ENCODE data around the gene SNCB.
"Not testable (repeated sequence)": the region's sequence is repeated elsewhere in the genome, so short reads cannot be mapped to it uniquely, and the experiment has no call there.

Gene SNCB

DNA sequence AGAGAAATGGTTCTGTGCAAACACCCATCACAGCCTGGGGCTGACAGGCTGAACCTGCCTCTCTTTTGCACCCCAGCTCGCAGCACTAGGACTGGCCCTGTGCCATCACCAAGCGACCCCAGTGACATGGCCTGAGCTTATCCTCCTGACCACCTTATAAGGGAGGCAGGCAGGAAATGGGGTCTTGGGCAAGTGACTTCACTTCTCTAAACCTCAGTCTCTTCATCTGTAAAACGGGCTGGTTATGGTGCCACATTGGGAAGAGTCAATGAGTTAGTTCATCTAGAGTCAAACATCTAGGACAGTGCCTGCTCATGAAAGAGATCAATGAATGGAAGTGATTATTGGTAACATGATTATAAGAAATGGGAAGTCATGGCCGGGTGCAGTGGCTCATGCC is 6.2 kb downstream of the SNCB start:
- no peak for DNase-seq (ENCODE audit: low read depth)

DNA sequence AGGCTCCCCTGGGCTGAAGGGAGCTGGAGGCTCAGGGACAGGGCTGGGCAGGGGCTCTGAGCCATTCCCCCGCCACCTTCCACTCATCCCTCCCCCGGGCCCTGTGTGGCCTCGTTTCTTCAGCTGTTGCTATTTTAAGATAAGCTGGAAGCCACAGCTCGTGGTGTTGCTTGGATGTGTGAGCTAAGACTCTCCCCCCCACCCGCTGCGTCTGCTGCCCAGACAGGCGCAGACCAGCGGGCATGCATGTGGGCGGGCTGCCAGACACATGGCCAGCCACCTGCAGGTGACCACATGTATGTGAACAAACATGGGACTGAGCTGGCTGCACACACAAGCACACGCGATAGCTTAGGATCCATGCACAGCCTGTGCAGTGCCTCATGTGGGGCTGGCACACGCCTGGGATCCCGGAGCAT is 8.7 kb downstream of the SNCB start:
- no peak for DNase-seq (ENCODE audit: low read depth)

DNA sequence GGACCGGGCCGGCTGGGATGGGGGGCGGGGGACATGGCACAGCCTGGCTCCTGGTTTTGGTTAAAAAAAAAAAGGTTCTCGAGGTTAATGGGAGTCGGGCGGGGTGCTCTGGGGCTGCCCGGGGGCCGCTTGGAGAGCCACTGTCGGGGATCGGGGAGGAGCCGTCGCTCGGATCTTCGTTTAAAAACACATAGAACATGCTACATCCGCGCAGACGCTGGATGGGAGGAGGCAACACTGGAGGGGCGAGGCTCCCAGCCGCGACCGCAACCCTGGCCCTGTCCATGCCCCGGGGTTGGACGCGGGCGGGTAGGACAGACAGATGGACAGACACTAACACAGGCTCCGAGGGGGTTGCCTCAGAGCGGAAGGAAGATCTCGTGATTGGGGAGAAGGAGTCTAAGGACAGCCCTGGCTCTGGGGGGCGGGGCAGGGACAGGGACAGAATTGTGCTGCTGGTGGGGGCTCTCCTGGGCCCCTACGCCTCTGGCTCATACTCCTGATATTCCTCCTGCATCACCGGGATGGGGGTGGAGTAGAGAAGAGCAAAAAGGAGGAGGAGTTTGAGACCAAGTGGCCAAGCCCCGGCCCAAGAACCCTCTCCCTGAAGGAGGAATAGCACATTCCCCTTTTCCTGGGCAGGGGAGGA is 9.9 kb downstream of the SNCB start:
- DNase-seq (ENCODE audit: low read depth), result no peak

DNA sequence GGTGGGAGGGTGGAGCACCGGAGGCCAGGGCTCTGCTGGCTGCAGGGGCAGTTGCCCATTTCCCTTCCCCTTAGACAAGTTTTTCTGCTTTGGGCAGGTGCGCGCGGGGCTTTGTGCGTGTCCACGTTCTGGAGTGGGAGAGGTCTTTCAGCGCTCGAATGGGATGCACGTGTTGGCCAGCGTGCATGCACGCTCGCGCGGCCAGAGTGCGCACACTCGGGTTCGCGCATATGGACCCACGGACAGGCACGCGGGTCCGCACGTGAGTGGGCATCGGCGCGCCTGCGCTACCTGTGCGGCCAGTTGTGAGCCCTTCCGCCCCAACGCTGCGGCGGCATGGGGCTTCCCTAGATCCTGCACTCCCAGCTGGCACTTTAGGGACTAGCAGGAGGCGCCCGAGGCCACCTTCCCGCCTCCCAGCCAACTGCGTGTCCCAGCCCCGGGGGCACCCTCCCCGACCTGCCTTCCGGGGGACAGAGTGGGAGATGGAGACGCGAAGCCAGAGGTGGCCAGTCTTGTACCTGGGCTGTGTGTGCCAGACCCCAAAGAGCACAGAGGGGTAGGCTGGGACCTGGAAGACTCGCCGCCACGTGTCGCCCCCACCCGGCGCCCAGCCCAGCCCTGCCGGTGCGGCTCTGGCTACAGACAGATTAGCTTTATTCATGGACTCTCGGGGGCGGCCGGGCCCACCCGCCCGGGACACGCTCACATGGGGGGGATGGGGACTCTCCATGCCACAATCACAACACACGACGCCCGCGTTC is 10.6 kb downstream of the SNCB start:
- DNase-seq (ENCODE audit: low read depth), result no peak

DNA sequence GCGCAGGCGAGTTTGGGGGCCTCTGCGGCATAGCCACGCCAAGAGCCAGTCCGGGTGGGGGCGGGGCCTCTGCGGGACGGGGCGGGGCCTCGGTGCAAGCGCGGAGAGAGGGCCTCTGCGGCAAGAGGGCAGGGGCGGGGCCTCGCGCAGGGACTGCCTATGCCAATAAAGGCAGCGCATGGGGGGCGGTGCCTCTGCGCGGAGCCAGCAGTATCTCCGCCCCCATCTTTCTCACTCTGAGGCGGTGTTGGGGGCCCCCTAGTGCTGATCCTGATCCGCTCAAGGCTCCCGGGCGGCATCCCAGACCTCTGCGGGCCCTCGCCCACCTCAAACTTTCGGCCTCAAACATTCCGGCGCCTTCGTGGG is 11.1 kb downstream of the SNCB start:
- peak; percentile 41 for DNase-seq (ENCODE audit: low read depth)

DNA sequence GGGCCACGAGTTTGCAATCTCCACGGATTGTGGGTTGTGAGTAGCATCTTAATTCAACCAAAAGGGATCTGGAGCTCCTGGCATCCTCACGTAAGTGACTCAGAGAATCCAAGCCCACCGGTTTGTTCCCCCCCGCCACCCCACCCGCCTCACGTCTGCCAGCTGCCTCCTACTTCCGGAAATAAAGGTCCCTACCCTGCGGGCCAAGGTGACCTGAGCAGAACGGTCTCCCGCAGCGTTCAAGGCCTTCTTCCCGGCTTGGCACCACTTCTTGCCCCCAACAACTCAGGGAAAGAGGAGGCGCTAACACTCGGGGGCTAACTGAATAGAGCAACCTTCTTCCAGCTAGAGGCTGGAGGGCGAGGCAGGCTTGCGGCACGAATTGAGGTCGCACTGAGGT is 11.6 kb downstream of the SNCB start:
- DNase-seq (ENCODE audit: low read depth), result no peak

DNA sequence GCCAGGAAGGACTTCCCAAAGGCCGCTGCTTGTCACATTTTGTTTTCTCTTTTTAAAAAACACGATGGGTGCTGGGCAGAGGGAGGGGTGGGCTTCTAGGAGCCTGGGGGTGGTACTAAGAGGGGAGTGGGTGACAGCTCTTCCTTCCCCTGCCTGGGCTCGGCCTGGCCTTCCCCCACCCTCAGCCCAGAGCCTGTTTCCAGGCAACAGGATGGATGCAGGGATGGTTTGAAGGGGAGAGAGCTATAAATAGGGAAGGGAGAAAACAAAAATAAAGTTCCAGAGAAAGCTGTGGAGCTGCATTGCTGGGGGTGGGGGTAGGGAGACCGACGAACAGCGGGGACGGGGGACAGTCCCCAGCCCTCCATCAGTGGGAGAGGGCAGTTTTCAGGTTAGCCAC is 13.8 kb downstream of the SNCB start:
- DNase-seq (ENCODE audit: low read depth), result no peak

DNA sequence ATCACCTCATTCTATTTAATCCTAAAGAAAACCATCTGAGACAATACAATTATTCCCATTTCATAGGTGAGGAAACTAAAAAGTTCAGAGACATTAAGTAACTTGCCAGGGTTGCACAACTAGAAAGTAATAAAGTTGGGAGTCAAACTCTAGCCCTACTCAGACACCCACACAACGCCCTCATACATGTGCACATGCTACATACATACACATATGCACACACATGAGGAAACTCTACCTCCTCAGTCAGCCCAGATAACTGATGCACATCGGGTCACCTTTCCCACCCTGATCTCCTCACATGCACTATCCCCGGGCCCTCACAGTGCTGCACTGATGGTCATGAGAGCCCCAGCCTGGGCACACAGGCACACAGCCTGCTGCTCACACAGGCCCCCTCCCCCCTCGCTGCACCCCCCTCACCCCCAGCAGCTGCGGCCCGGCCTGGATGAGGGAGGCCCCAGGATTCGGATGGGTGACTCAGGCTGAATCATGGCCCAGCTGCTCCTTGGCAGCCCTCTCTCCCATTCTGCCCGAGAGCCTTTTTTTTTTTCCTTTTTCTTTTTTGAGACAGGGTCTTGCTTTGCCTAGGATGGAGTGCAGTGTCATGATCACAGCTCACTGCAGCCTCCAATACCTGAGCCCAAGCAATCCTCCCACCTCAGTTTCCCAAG is 15.4 kb downstream of the SNCB start:
- DNase-seq (ENCODE audit: low read depth), result no peak

DNA sequence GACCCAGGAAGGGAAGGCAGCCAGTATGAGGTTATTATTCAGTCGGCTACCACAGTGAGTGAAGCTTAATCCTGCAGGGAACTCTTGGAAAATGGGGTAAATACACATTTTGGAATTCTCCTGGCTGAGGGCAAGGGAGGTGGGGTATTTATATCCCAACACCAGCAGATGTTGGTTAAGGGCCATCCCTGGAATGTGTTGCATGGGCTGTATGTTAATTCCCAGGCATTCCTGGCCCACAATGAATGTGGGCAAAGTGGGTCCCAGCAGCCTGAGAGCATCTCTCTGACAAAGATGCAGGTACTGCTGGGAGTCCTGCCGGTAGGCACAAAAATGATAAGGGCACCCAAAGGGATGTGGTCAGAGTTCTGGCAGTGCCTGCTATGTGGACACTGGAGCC is 17.5 kb downstream of the SNCB start:
- DNase-seq (ENCODE audit: low read depth), result no peak

DNA sequence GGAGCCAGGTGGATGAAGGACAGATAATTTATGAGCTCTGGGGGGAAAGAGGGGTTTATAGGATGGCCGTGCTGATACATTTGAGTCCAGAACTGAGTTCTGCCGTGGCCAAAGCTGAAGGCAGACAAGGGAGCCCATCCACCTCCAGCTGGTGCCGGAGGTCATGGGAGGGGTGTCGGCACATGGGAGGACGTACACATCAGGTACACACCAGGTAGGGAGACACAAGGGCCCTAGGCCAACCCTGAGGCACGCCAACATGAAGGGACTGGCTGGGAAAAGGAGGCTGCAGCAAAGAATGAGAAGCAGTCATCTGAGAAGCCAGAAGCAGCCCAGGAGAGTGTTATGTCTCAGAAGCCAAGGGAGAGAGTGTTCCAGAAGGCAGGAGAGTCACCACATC is 18.3 kb downstream of the SNCB start:
- no peak for DNase-seq (ENCODE audit: low read depth)

DNA sequence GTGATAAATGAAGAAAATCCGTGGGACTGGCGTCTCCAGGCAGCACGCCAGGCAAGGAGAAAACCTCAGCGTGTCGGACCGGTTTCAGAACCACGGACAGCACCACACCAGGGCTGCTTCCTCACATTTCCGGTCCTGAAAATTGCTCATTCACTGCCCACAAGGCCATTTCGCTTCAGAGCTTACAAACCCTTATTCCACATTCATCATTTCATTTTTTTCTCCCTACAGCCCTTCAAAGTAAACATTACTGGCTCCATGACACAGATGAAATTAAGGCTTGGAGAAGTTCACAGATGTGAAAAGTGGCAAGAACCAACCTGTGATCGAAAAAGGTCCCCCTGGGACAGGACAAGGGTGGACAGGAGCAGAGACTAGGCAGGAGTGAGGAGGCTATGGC is 18.9 kb downstream of the SNCB start:
- DNase-seq (ENCODE audit: low read depth), result peak; percentile 64

DNA sequence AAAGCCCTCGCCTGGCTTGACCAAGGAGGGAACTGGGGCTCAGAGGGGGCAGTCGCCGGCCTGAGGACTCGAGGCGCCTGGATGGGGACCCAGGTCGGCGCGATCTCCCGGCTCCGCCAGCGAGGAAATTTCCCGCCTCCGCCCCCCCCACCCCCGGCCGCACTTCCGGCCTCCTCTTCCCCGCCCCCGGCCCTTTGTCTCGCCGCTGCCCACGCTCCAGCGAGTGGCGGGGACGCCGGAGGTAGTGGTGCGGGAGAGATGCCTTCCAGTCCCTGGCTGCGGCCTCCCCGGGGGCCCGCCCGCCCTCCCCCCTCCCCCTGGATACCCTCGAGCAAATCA is 19.9 kb downstream of the SNCB start:
- no peak for DNase-seq (ENCODE audit: low read depth)

DNA sequence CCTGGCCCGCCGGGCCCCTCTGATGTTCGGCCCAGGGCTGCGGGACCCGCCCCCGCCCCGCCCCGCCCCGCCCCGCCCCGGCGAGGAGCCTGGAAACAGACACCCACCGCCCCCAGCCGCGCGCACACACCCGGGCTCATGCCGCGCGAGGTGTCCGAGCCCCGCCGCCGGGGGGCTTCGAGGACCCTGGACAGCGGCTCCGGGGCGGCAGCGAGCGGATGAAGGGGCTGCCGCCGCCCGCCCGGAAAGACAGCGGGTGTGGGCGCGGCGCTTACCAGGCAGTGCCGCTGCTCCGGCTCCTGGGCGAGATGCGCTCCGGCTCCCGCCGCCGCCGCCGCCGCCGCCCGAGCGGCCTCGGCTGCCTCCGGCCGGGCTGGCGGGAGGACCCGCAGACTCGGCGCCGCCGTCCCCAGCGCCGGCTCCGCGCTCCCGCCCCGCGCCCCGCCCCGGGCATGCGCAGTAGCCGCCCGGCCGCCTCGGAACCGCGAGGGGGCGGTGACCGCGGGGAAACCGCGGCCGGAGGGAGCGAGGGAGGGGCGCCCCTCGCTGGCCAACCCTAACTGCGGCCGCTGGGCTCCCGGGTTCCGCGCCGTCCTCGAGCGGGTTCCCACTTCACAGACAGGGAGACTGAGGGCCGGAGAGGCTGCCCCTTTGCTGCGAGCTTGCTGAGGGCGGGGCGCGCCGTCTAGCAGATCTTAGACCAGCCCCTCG is 20.5 kb downstream of the SNCB start, which contains the start of gene GPRIN1:
GPRIN1 (minus strand) TSS at position 433 of the 711 bp plus-strand sequence. CDS start 10,322 bp downstream, outside the sequence.
- no peak for DNase-seq (ENCODE audit: low read depth)

DNA sequence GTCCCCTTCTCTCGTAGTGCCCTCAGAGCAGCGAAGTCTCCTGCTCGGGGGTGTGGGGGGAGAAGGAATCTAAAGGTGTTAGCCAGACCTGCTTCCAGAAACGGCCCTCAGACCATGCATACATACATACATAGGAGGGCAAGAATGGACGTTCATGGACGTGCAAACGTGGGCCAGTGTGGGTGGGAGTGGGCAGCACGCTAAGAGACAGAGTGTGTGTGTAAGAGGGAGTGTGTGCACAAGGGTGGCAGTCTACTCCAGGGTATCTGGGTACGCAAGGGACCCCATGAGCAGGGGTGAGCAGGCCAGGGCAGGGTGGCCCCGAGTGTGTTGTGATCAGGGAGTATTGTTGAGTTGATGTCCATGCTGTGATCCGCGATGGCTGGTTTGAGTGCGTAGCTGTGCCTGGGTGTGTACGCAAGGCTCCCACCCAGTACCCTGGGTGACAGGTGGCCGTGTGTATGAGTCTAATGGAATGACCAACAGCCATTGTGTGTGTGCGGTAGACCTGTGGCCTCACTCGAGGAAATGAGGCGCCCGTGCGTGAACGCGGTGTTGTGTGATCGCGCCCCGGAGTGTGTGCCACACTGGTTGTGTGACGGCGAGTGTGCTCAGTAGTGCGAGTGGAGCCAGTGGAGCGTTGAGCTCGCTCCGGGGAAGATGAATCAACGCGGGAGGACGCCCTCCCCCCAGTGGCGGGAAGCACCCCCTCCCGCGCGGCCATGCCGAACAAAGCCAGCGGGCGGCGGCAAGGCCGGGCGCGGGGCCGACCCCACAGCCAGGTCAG is 21.2 kb downstream of the SNCB start:
- DNase-seq (ENCODE audit: low read depth), result no peak

DNA sequence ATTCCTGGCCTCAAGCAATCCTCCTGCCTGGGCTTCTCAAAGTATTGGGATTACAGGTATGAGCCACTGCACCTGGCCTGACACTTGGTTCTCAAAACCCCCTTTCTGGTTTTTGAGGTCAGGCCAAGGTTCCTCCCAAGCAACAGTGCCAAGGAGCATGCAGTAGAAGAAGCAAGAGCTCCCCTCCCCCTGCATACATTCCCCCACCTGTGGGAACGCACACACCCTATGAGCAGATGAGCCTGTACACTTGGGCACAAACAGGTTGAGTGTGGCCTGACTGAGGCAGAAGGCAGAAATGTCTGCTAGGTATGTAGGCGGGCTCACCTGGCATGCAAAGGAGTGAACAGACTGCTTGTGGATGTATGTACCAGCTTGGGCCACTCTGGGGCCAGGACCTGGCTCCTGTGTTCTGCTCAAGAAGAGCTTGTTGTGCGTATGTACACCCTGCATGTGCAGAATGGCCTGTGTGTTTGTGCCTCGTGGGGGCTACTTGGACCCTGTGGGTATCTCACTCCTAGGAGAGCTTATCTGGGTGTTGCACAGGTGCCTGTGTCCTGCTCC is 22.1 kb downstream of the SNCB start:
- DNase-seq (ENCODE audit: low read depth), result no peak

DNA sequence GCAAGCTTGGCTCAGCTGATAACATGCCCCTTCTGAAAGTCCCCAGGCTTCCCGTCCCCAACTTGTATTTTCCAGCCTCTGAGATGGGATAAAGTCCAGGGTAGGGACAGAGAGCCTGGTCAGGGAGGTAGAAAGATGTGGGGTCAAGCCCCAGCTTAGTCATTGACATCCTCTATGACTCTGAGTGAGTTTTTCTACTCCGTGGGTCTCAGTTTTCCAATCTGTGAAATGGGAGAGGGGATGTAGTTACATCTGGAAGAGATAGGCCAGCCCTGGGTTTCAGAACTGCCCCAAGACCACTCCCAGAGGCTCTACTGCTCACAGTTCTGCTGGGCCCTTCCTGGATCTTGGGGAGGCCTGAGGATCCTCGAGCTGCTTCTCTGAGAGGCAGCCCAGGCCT is 23.5 kb downstream of the SNCB start:
- DNase-seq (ENCODE audit: low read depth), result no peak

DNA sequence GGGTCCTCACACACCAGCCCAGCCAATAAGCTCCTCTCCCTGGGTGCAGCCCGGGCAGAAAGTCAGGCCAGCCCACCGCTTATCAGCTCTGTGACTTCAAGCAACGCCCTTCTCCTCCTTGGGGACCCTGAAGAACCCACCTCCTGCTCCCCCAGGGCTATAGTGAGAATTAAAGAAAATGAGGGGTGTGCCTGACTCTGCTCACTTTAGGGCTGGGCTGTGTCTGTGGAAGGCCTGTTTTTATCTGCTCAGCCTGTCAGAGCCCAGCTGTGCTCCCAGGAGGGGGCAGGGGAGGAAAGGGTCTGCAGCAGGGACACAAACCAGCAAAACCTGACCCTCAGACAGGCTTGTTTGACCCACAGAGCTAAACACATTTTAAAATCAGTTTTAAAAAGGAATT is 24.3 kb downstream of the SNCB start:
- DNase-seq (ENCODE audit: low read depth), result no peak

DNA sequence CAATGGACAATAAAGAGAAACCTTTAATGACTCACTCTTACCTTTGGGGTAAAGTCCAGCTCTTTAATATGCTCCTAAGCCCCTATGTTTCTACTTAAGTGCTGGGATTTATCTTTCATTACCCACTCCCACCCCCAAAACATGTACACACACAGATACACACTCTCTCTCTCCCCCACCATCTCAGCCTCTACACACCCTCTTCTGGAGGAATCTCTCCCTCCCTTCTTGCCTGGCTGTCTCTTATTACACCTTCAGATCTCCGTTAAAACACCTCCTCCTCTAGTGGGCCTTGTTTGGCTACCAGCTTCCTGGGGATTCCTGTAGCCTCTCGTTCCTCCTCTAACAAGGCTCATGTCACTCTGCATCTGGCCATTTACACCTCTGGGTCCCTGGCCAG is 27.2 kb downstream of the SNCB start:
- DNase-seq (ENCODE audit: low read depth), result no peak

DNA sequence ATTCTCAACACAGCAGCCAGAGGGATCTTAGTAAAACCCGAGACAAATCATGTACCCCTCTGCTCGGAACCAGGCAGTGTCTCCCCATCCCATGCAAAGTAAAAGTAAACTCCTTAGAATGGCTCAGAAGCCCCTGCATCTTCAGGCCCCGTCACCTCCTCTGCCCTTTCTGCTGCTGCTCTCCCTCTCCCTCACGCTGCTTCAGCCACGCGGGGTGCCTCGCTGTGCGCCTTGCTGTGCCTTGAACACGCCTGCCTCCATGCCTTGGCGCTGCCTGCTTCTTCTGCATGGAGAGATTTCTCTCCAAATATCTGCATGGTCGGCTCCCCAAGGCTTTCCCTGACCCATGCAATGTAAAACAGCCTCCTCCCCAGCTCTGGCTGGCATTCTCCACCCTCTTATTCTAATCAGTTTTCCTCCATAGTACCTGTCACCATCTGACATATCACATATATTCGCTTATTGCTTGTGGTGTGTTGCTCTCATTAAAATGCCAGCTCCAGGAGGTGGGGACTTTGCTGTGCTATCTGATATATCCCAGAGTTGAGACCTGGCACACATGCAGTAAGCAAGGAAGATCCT is 28.3 kb downstream of the SNCB start:
- no peak for DNase-seq (ENCODE audit: low read depth)

DNA sequence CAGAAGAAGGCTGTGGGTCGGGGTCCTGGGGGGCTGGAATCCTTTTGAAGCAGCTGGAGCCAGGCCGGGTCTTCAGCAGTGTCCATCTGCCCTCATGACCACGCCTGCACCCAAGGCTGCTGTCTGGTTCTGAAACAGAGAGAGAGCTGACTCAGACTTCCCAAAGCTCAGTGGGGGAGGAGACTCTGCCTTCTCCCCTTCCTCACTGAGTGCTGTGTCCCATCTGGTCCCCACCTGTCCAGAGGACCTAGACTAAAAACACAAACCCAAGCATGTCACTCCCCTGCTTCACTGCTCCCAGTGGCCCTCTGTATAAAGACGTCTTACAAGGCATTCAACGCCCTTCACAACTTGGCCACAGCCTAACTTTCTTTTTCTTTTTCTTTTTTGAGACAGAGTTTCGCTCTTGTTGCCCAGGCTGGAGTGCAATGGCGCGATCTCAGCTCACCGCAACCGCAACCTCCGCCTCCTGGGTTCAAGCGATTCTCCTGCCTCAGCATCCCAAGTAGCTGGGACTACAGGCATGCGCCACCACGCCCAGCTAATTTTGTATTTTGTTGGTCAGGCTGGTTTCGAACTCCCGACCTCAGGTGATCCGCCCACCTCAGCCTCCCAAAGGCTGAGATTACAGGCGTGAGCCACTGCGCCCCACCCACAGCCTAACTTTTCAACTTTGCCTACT is 30.4 kb downstream of the SNCB start:
- not testable (repeated sequence) for DNase-seq (ENCODE audit: low read depth)
